GM18909 (cell line): ENCODE data around the gene ATXN2.
A peak's percentile ranks its signal among the peaks of the same experiment; 100 is the strongest.
"Not testable (repeated sequence)": the region's sequence is repeated elsewhere in the genome, so short reads cannot be mapped to it uniquely, and the experiment has no call there.

Experiments
- ATAC-seq: cut with Tn5 transposase; IDR thresholded peaks from one replicate; pipeline ENCODE4 v1.9.1; 2021; ENCODE audit warnings: mild to moderate bottlenecking; ENCODE audit not compliant: unreplicated experiment, poor library complexity

The ATXN2 gene

GRCh38 chr12:111602348-111602747 lies 3.2 kb upstream of the ATXN2 start:
- no peak for ATAC-seq

GRCh38 chr12:111600986-111601385 lies 1.9 kb upstream of the ATXN2 start:
- not testable (repeated sequence) for ATAC-seq

GRCh38 chr12:111600205-111600642 lies 1.1 kb upstream of the ATXN2 start:
- ATAC-seq: no peak

- ATAC-seq: peak; percentile 65
Observed at GRCh38 chr12:111599453-111600204, 514 bp upstream of the ATXN2 start.

GRCh38 chr12:111597831-111598636 lies 1.1 kb downstream of the ATXN2 start:
- peak; percentile 29 for ATAC-seq

GRCh38 chr12:111596985-111597830 lies 1.9 kb downstream of the ATXN2 start:
- ATAC-seq: no peak

- not testable (repeated sequence) for ATAC-seq
Observed at GRCh38 chr12:111595341-111595835, 3.7 kb downstream of the ATXN2 start.

- not testable (repeated sequence) for ATAC-seq
Observed at GRCh38 chr12:111591399-111592010, 7.6 kb downstream of the ATXN2 start.

- ATAC-seq: no peak
Observed at GRCh38 chr12:111590552-111590951, 8.6 kb downstream of the ATXN2 start.

GRCh38 chr12:111589601-111590000 lies 9.5 kb downstream of the ATXN2 start:
- ATAC-seq: no peak

GRCh38 chr12:111588010-111588409 lies 11.1 kb downstream of the ATXN2 start:
- ATAC-seq: no peak

GRCh38 chr12:111586986-111587385 lies 12.1 kb downstream of the ATXN2 start:
- ATAC-seq: no peak

GRCh38 chr12:111585690-111586089 lies 13.4 kb downstream of the ATXN2 start:
- no peak for ATAC-seq

GRCh38 chr12:111584959-111585358 lies 14.2 kb downstream of the ATXN2 start:
- ATAC-seq: no peak

GRCh38 chr12:111583506-111583905 lies 15.6 kb downstream of the ATXN2 start:
- ATAC-seq: not testable (repeated sequence)

GRCh38 chr12:111582133-111582747 lies 16.9 kb downstream of the ATXN2 start:
- no peak for ATAC-seq

- no peak for ATAC-seq
Observed at GRCh38 chr12:111581434-111582132, 17.5 kb downstream of the ATXN2 start.

GRCh38 chr12:111580737-111581136 lies 18.4 kb downstream of the ATXN2 start:
- ATAC-seq: no peak

GRCh38 chr12:111580119-111580425 lies 19.0 kb downstream of the ATXN2 start:
- ATAC-seq: no peak
